ENCODE measurements around the gene ADH4.

Gene ADH4

GRCh38 chr4:99144587-99144986, 490 bp upstream of the ADH4 start:
- no peaks in the 10 kb centered on the region for H4K20me1 ChIP-seq (ENCODE audit: insufficient read depth, low read length)
- no peaks in the 10 kb centered on the region for H3K79me2 ChIP-seq (ENCODE audit: insufficient read depth, low read length)
- no peaks in the 10 kb centered on the region for H3K9me3 ChIP-seq (ENCODE audit: low read length)
- no peak overlapping the region for H2AFZ ChIP-seq (ENCODE audit: low read length)
- H3K27me3 ChIP-seq (ENCODE audit: insufficient read depth, low read length), result no peaks in the 10 kb centered on the region
- no peak overlapping the region for H3K4me3 ChIP-seq (ENCODE audit: low read depth, low read length, poor library complexity, severe bottlenecking)
- H3K36me3 ChIP-seq (ENCODE audit: insufficient read depth, low read length), result no peaks in the 10 kb centered on the region
- no peak overlapping the region for H3K4me2 ChIP-seq (ENCODE audit: low read length)
- TF ChIP-seq EZH2 (IDR thresholded peaks at IDR 0.05; ENCODE audit: borderline replicate concordance, low read length) (no peak), CTCF (IDR thresholded peaks at IDR 0.05; ENCODE audit: low read length) (no peak)
- H3F3A ChIP-seq (ENCODE audit: insufficient read depth, low read length), result no peaks in the 10 kb centered on the region
- no peaks in the 10 kb centered on the region for H3K9me2 ChIP-seq (ENCODE audit: low read depth, low read length)
- H3K9ac ChIP-seq (ENCODE audit: low read length), result no peak overlapping the region
- no peak overlapping the region for H3K27ac ChIP-seq (ENCODE audit: low read depth, low read length, poor library complexity, severe bottlenecking)
- H3K4me1 ChIP-seq (ENCODE audit: insufficient read depth, low read length, severe bottlenecking), result no peaks in the 10 kb centered on the region

GRCh38 chr4:99136329-99136728, 7.8 kb downstream of the ADH4 start:
- Histone ChIP-seq H3K27me3 (ENCODE audit: insufficient read depth, low read length) (no peaks in the 10 kb centered on the region), H3K36me3 (ENCODE audit: insufficient read depth, low read length) (no peaks in the 10 kb centered on the region), H3K9me3 (ENCODE audit: low read length) (no peaks in the 10 kb centered on the region), H3F3A (ENCODE audit: insufficient read depth, low read length) (no peaks in the 10 kb centered on the region), H3K4me1 (ENCODE audit: insufficient read depth, low read length, severe bottlenecking) (no peaks in the 10 kb centered on the region), H3K4me2 (ENCODE audit: low read length) (no peak overlapping the region), H3K9me2 (ENCODE audit: low read depth, low read length) (no peaks in the 10 kb centered on the region), H3K79me2 (ENCODE audit: insufficient read depth, low read length) (no peaks in the 10 kb centered on the region), H3K4me3 (ENCODE audit: low read depth, low read length, poor library complexity, severe bottlenecking) (no peak overlapping the region), H3K27ac (ENCODE audit: low read depth, low read length, poor library complexity, severe bottlenecking) (no peak overlapping the region), H2AFZ (ENCODE audit: low read length) (no peak overlapping the region), H4K20me1 (ENCODE audit: insufficient read depth, low read length) (no peaks in the 10 kb centered on the region), H3K9ac (ENCODE audit: low read length) (no peak overlapping the region)
- no peak for TF ChIP-seq CTCF (IDR thresholded peaks at IDR 0.05; ENCODE audit: low read length)
- TF ChIP-seq EZH2 (IDR thresholded peaks at IDR 0.05; ENCODE audit: borderline replicate concordance, low read length), result no peak

GRCh38 chr4:99135541-99136162, 8.4 kb downstream of the ADH4 start:
- no peak overlapping the region for H2AFZ ChIP-seq (ENCODE audit: low read length)
- no peaks in the 10 kb centered on the region for H3F3A ChIP-seq (ENCODE audit: insufficient read depth, low read length)
- H3K36me3 ChIP-seq (ENCODE audit: insufficient read depth, low read length), result no peaks in the 10 kb centered on the region
- no peaks in the 10 kb centered on the region for H3K9me2 ChIP-seq (ENCODE audit: low read depth, low read length)
- TF ChIP-seq EZH2 (IDR thresholded peaks at IDR 0.05; ENCODE audit: borderline replicate concordance, low read length) (no peak), CTCF (IDR thresholded peaks at IDR 0.05; ENCODE audit: low read length) (no peak)
- H3K4me1 ChIP-seq (ENCODE audit: insufficient read depth, low read length, severe bottlenecking), result no peaks in the 10 kb centered on the region
- no peaks in the 10 kb centered on the region for H3K27me3 ChIP-seq (ENCODE audit: insufficient read depth, low read length)
- H3K4me2 ChIP-seq (ENCODE audit: low read length), result no peak overlapping the region
- H3K9ac ChIP-seq (ENCODE audit: low read length), result no peak overlapping the region
- H3K4me3 ChIP-seq (ENCODE audit: low read depth, low read length, poor library complexity, severe bottlenecking), result no peak overlapping the region
- H4K20me1 ChIP-seq (ENCODE audit: insufficient read depth, low read length), result no peaks in the 10 kb centered on the region
- H3K9me3 ChIP-seq (ENCODE audit: low read length), result no peaks in the 10 kb centered on the region
- no peak overlapping the region for H3K27ac ChIP-seq (ENCODE audit: low read depth, low read length, poor library complexity, severe bottlenecking)
- H3K79me2 ChIP-seq (ENCODE audit: insufficient read depth, low read length), result no peaks in the 10 kb centered on the region
